GM21723 (cell line): Measurements from ENCODE around the gene NR5A1.

Source experiments
- ATAC-seq: cut with Tn5 transposase; IDR thresholded peaks from one replicate; pipeline ENCODE4 v1.9.1; 2021; ENCODE audit warnings: mild to moderate bottlenecking, moderate library complexity; ENCODE audit not compliant: unreplicated experiment

The NR5A1 gene

GRCh38 chr9:124467410-124468060 lies 39.7 kb downstream of the NR5A1 start:
- no peak for ATAC-seq

DNA sequence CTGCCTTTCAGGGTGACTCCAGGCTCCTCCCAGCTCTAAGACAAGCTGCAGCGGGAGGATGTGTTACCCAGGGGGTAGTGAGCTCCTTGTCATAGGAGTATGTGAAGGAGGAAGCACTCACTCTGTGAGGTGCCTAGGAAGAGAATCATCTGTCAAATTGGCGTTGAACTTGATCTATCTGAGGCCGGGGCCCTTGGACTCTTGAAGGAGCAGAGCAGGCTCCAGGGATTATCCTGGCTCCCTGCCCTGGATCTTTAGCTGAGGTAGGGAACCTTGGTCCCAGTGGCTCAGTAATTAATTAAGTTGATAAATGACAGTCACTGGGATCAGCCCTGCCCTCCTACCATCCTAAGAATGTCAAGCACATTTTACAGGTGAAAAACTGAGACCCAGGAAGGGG lies 41.5 kb downstream of the NR5A1 start:
- no peak for ATAC-seq

GRCh38 chr9:124462739-124463138 lies 44.5 kb downstream of the NR5A1 start:
- no peak for ATAC-seq

DNA sequence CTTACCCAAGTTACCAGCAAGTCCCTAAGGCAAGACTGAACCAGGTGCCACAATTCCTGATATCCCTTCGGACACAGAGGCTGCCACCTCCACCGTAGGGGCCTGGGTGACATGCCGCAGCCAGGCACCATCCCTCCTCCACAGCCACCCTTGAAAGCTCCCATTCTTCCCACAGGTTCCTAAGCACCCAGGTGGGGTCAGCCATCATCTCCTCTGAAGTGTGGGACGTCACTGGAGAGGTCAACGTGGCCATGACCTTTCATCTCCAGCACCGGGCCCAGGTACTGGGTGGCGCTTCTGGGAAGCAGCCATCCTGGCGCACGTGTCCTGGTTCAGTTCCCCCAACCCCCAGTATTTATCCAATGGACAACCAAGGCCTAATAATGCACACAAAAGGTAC lies 48.8 kb downstream of the NR5A1 start:
- ATAC-seq = no peak

DNA sequence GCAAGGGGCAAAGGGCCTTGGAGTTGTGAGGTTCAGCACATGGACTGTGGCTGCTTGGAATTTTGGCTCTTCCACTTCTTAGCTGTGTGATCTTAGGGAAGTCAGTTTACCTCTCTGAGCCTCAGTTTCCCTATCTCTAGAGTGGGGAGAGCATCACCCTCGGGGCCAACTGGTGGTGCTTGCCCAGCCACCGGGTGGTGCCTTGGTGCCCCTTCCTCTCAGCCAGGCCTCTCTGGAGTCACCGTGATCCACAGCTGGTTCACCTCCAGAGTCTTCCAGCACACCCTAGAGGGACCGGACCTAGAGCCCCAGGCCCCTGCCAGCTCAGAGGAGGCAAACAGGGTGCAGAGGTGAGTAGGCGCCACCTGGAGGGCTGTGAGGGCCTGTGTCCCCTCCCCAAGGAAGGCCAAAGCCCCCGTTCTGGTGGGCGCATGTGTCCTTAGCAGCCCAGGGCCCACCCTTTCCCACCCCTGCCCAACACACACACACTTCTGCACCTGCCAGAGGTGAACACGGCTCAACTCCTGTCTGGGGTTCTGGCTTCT lies 49.2 kb downstream of the NR5A1 start:
- ATAC-seq = no peak

- ATAC-seq = no peak
These were observed 49.9 kb downstream of the NR5A1 start for GRCh38 chr9:124457079-124457886.

GRCh38 chr9:124456341-124457078 lies 50.7 kb downstream of the NR5A1 start:
- ATAC-seq = no peak

- no peak for ATAC-seq
These were observed 51.4 kb downstream of the NR5A1 start for GRCh38 chr9:124455820-124456219.

DNA sequence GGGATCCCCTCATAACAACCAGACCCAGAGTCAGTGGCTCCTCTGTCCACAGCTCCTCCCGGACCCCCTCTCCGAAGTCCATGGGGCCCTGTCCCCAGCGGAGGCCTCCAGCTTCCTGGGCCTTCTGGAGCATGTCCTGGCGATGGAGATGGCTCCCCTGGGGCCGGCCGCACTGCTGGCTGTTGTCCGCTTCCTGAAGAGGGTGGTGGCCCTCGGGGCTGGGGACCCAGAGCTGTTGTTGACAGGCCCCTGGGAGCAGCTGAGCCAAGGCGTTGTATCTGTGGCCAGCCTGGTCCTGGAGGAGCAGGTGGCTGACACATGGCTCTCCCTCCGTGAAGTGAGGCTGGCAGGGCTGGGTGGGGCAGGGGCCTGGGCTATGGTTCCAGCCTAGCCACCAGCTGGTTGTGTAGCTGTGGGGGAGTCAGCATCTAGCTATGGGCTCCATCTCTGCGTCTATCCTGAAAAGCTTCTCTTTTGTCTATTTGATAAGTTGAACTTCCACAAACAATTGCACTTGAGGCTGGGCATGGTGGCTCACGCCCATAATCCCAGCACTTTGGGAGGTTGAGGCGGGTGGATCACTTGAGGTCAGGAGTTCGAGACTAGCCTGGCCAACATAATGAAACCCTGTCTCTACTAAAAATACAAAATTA lies 52.3 kb downstream of the NR5A1 start:
- ATAC-seq = no peak

- no peak for ATAC-seq
These were observed 52.9 kb downstream of the NR5A1 start for GRCh38 chr9:124454296-124454695.

DNA sequence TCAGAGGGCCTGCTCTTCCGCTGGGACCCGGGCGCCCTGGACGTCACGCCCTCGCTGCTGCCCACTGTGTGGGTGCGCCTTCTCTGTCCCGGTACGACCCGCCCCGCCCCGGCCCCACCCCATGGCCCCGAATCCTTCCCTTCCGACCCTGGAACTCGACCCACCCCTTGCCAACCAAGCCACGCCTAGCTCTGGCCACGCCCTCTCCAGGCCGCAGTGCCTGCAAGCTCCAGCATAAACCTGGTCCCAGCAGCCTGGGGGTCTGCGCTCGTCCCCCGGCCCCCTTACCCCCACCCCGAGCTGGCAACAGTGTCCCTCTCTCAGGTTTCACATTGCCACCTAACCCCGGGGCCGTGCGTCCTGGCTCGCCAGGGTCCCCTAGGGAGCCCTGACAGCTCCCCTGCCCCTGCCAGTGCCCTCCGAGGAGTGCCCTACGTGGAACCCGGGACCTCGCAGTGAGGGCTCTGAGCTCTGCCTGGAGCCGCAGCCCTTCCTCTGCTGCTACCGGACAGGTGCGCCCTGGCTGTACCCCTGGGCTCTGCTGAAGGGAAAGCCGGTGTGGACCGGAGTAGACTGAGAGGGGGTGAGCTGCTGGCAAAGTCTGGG lies 53.5 kb downstream of the NR5A1 start:
- no peak for ATAC-seq

- no peak for ATAC-seq
These were observed 54.2 kb downstream of the NR5A1 start for GRCh38 chr9:124452841-124453585.

DNA sequence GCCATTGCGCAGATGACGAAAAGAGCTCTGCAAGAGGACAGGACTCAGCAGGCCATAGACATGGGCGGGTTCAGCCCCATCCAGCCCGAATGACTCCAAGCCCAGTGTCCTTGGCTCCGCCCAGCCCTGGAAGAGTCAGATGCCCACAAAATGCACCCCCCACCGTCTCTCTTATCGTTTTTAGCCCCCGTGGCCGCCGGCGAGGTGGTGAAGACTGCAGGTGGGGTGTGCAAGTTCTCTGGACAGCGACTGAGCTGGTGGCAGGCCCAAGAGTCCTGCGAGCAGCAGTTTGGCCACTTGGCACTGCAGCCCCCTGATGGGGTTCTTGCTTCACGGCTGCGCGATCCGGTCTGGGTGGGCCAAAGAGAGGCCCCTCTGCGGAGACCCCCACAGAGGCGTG lies 54.9 kb downstream of the NR5A1 start:
- ATAC-seq = no peak

DNA sequence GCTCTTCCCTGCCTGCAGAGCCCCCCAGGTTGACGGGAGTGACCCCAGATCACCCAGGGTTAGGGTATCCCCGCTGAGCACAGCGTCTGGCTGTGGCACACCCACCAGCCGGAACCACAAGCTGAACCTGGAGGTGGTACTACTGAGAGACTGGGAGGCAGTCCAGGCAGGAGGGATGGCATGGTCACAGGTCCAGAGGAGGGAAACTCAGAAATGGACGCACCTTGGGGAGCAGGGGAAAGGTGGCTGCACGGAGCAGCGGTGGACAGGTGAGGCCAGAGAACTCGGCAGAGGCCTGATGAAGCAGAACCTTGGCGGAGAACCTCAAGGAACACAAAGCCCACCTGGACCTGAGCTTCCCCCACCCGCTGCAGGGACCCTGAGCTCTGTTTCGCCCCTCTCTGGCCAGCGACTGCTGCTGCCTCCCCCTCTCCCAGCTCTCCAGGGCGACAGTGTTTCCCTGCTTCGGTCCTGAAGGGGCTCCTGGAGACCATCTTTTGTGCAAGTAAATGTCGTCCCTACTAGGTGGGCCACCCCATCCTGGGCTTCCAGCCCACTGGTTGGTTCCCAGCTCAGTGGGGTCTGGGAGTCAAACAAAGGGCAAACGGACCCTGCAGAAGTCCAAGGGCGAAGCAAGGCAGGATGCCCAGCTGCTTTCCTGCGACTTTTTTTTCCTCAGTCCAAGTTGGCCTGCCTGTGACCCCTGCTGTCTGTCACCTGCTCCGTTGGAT lies 56.1 kb downstream of the NR5A1 start:
- no peak for ATAC-seq

GRCh38 chr9:124450241-124450924 lies 56.8 kb downstream of the NR5A1 start, which contains the start of gene ADGRD2:
TSS of gene ADGRD2 (plus strand) at chr9:124450451. CDS start at chr9:124451667, 1,216 bp downstream.
- ATAC-seq = no peak

GRCh38 chr9:124449381-124450151 lies 57.6 kb downstream of the NR5A1 start:
- no peak for ATAC-seq

GRCh38 chr9:124448019-124448418 lies 59.2 kb downstream of the NR5A1 start:
- ATAC-seq = no peak

DNA sequence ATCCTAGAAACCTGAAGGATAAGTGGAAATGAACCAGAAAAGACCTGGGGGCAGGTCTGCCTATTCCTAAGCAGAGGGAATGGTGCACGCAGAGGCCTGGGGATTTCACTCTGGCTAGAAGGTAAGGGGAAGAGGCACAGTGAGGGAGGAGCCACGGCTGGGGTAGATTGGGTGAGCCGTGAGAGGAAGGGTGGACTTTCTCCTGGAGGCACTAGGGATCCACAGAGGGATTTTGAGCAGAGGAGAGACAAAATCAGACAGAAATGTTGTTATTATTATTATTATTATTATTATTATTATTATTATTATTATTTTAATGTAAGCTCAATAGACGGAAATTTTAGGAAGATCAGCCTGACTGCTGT lies 59.9 kb downstream of the NR5A1 start:
- ATAC-seq = no peak
